Endodermal cell (in vitro differentiated cells): ENCODE measurements around the gene ARHGAP12. TPM values are rescaled to one million over a fixed set of nuclear protein-coding genes. Genes with fewer than 3 reads are reported as not detected.

Experiments
- DNase-seq: peaks from one replicate; pipeline ENCODE4 v3.0.0-alpha.2; 2017
- H3K27ac ChIP-seq: 2 replicates; pipeline ENCODE4 v1.5.1; 2013; ENCODE audit warnings: mild to moderate bottlenecking, low read depth, low read length, moderate library complexity
- H3K27me3 ChIP-seq: 2 replicates; pipeline ENCODE4 v1.6.1; 2013; ENCODE audit warnings: mild to moderate bottlenecking, low read length, moderate library complexity; ENCODE audit not compliant: insufficient read depth, control insufficient read depth, poor library complexity, severe bottlenecking
- H3K36me3 ChIP-seq: 2 replicates; pipeline ENCODE4 v1.7.0; 2013; ENCODE audit warnings: mild to moderate bottlenecking, low read length, moderate library complexity; ENCODE audit not compliant: control insufficient read depth, insufficient read depth
- H3K4me1 ChIP-seq: one replicate; pipeline ENCODE4 v1.7.0; 2013; ENCODE audit warnings: low read length; ENCODE audit not compliant: control insufficient read depth, insufficient read depth
- H3K4me3 ChIP-seq: 2 replicates; pipeline ENCODE4 v1.5.1; 2013; ENCODE audit warnings: mild to moderate bottlenecking, low read length, moderate library complexity
- H3K9ac ChIP-seq: 2 replicates; pipeline ENCODE4 v1.6.1; 2013; ENCODE audit warnings: mild to moderate bottlenecking, low read length, moderate library complexity; ENCODE audit not compliant: poor library complexity, severe bottlenecking; ENCODE audit errors: extremely low read depth
- H3K9me3 ChIP-seq: 2 replicates; pipeline ENCODE4 v1.6.1; 2013; ENCODE audit warnings: mild to moderate bottlenecking, low read length, moderate library complexity; ENCODE audit not compliant: control insufficient read depth
- H3K27ac Mint-ChIP-seq: 2 replicates; pipeline ENCODE4 v1.8.0; 2020; ENCODE audit warnings: mixed read lengths
- H3K27me3 Mint-ChIP-seq: 2 replicates; pipeline ENCODE4 v1.8.0; 2021; ENCODE audit warnings: mild to moderate bottlenecking, mixed read lengths; ENCODE audit not compliant: insufficient read depth
- H3K36me3 Mint-ChIP-seq: 2 replicates; pipeline ENCODE4 v1.8.0; 2020; ENCODE audit warnings: low read depth, mixed read lengths
- H3K4me1 Mint-ChIP-seq: 2 replicates; pipeline ENCODE4 v1.8.0; 2020; ENCODE audit warnings: mixed read lengths
- H3K4me3 Mint-ChIP-seq: 2 replicates; pipeline ENCODE4 v1.8.0; 2020; ENCODE audit warnings: mild to moderate bottlenecking, moderate library complexity, mixed read lengths
- H3K9me3 Mint-ChIP-seq: 2 replicates; pipeline ENCODE4 v1.8.0; 2020; ENCODE audit warnings: mild to moderate bottlenecking, mixed read lengths
- WGBS, 2 experiments: methylation state at CpG; one replicate each; pipeline versions ENCODE4 v1.1.5 to v1.1.7; 2013; ENCODE audit warnings: missing lambda C conversion rate in 2 of 2, mixed read lengths in 1 of 2; ENCODE audit not compliant: insufficient coverage in 1 of 2, insufficient read length in 1 of 2; 5-methylcytosine and 5-hydroxymethylcytosine counted together
- total RNA-seq, 2 donors: library from RNA; stranded (reverse); fragmentation: NEBNext Ultra II Directional in 1 of 2; extraction: Animal tissue kit (Norgen Biotek cat#: 25700) in 1 of 2; gene quantifications; 2 replicates in 1 of 2; 3 replicates in 1 of 2; pipeline ENCODE4 v1.2.1, GENCODE V29; 2021
- TF ChIP-seq, protein P1 (sequence below): fragments of 200-600 bp; sonication (generic); conservative IDR thresholded peaks from 2 replicates; pipeline ENCODE4 v1.5.0; 2021; ENCODE audit warnings: antibody characterized with exemption, mild to moderate bottlenecking

The ARHGAP12 gene
- total RNA-seq, 2 donors from 2014 or later = 49.6 to 49.8 TPM

DNA sequence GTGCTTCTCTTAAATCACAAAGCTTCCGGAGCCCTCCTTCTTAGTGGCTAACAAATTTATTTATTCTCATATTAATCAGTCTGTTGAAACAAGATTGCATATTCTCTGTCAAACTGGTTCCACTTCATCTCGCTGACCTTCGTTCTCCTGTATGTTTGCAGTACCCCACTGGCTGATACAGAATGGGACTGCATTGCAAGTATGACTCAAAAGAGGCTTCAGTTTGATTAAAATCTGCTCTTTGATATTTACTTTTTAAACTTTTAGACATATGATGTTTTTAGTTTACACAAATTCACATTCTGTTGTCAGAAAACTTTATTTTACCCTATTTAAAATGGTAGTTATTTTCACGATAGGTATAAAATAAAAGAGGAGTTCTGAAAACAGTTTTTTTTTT lies 14.3 kb upstream of the ARHGAP12 start:
- no peak overlapping the region for H3K27ac ChIP-seq
- no peak overlapping the region for H3K4me3 ChIP-seq
- DNase-seq = no peak
- peaks cover 18% of the 10 kb centered on the region for H3K4me1 Mint-ChIP-seq
- H3K9me3 Mint-ChIP-seq = no peaks in the 10 kb centered on the region
- H3K4me1 ChIP-seq = peaks cover 3% of the 10 kb centered on the region
- H3K4me3 Mint-ChIP-seq = no peak overlapping the region
- WGBS, 2 experiments = 93 to 95% methylated on average over 3 to 4 of the region's 4 CpGs
- H3K27me3 Mint-ChIP-seq = no peaks in the 10 kb centered on the region
- H3K27me3 ChIP-seq = no peaks in the 10 kb centered on the region
- H3K36me3 Mint-ChIP-seq = peaks cover 4% of the 10 kb centered on the region
- no peaks in the 10 kb centered on the region for H3K9me3 ChIP-seq
- no peak overlapping the region for H3K27ac Mint-ChIP-seq
- no peaks in the 10 kb centered on the region for H3K36me3 ChIP-seq
- TF ChIP-seq, protein P1, sequence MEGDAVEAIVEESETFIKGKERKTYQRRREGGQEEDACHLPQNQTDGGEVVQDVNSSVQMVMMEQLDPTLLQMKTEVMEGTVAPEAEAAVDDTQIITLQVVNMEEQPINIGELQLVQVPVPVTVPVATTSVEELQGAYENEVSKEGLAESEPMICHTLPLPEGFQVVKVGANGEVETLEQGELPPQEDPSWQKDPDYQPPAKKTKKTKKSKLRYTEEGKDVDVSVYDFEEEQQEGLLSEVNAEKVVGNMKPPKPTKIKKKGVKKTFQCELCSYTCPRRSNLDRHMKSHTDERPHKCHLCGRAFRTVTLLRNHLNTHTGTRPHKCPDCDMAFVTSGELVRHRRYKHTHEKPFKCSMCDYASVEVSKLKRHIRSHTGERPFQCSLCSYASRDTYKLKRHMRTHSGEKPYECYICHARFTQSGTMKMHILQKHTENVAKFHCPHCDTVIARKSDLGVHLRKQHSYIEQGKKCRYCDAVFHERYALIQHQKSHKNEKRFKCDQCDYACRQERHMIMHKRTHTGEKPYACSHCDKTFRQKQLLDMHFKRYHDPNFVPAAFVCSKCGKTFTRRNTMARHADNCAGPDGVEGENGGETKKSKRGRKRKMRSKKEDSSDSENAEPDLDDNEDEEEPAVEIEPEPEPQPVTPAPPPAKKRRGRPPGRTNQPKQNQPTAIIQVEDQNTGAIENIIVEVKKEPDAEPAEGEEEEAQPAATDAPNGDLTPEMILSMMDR = no peak
- no peak overlapping the region for H3K9ac ChIP-seq

DNA sequence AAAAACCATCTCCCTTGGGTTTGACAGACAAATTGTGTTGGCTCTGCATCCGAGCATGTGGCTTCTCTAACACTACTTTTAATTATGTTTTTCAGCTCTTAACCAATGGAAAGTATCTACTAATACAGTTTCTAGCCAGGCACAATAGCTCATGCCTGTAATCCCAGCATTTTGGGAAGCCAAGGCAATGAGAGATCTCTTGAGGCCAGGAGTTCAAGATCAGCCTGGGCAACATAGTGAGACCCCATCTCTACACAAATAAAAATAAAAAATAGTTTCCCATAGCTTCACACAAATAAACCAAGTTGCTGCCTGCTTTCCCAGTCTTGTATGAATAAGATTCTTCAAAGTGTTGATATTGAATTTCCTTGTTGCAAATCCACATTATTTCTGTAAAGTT lies 13.8 kb upstream of the ARHGAP12 start:
- peaks cover 3% of the 10 kb centered on the region for H3K4me1 ChIP-seq
- Mint-ChIP-seq H3K27me3 (no peaks in the 10 kb centered on the region), H3K9me3 (no peaks in the 10 kb centered on the region), H3K36me3 (peaks cover 1% of the 10 kb centered on the region), H3K27ac (no peak overlapping the region), H3K4me3 (no peak overlapping the region), H3K4me1 (peaks cover 14% of the 10 kb centered on the region)
- no peak overlapping the region for H3K4me3 ChIP-seq
- H3K27me3 ChIP-seq = no peaks in the 10 kb centered on the region
- H3K9me3 ChIP-seq = no peaks in the 10 kb centered on the region
- H3K9ac ChIP-seq = no peak overlapping the region
- no peaks in the 10 kb centered on the region for H3K36me3 ChIP-seq
- H3K27ac ChIP-seq = no peak overlapping the region
- TF ChIP-seq, protein P1 = no peak
- no peak for DNase-seq
- 88% methylated on average over 1 of the region's 1 CpG; no CpG with 5 or more reads in 1 of the 2 experiments for WGBS, 2 experiments

DNA sequence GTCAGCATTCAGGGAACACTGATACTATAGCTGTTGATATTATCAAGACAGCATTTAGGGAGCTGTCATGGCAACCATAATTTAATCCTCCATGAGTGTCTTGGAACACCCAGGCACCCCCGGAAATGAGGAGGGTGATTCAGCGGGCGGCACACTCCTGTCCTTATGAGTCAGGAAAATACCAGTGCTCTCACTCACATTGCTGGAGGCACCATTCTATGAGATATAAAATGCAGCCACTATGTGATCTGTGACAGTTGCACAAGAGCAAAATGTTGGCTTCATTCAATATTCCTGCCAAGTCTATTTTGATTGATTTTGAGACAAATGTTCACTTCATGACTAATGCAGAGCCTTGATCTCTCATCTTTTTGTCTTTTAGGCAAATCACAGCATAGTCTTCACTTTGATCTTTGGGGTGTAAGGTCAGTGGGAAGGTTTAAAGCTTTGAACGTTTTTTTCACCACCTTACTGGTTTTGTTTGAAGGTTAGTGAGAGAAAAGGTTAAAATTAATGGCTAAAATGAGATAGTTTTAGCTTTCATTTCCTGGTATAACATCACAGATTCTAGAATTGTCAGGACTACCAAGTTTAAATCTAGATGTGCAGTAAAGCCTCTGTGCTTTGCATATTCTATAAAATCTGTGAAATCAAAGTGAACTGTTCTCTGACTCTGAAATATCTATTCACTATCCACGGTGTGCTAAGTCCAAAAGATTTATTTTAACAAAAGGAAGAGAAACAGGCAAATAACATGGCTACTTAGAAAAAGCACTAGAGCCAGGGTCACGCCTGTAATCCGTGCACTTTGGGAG lies 12.4 kb upstream of the ARHGAP12 start:
- no peaks in the 10 kb centered on the region for H3K36me3 ChIP-seq
- Mint-ChIP-seq H3K27me3 (no peaks in the 10 kb centered on the region), H3K4me3 (no peak overlapping the region), H3K36me3 (no peaks in the 10 kb centered on the region), H3K4me1 (peaks cover 9% of the 10 kb centered on the region), H3K9me3 (no peaks in the 10 kb centered on the region), H3K27ac (no peak overlapping the region)
- H3K4me3 ChIP-seq = no peak overlapping the region
- peaks cover 3% of the 10 kb centered on the region for H3K4me1 ChIP-seq
- TF ChIP-seq, protein P1 = no peak
- no peak overlapping the region for H3K9ac ChIP-seq
- DNase-seq = no peak
- H3K9me3 ChIP-seq = no peaks in the 10 kb centered on the region
- H3K27me3 ChIP-seq = no peaks in the 10 kb centered on the region
- no peak overlapping the region for H3K27ac ChIP-seq
- WGBS, 2 experiments = 77 to 92% methylated on average over 6 to 7 of the region's 7 CpGs
